ENCODE measurements around the gene TNNT1. TPM values are rescaled to one million over a fixed set of nuclear protein-coding genes. Genes with fewer than 3 reads are reported as not detected.

The TNNT1 gene
- total RNA-seq, 1 donor from 2014 or later: not detected

DNA sequence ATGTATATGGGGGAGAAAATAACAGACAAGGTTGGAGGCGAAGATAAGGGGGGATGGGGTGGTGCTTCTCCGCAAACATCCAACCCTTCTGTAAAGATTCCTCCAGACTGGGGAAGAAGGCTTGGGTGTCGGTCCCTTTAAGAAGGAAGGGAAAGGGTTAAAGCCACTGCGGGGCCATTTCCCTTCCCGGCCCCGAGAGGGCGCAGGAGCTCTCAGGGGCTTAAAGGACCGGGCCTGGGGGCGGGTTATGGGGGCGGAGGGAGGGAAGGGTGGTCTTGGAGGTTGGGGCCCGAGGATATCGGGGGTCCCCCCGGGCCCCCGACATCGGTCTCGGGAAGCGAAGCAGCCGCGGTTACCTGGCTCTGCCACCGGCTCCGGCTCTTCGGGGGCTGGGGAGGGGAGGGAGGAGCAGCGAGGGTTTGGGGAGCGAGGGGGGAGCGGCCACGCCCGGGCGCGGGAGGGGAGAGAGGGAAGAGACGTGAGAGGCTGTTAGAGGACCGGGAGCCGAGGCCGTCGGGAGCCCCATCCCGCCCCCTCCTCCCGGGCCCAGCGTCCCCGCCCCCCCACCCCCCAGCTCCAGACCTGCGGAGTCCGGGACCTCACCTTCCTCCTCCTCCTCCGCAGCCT lies 2.8 kb downstream of the TNNT1 start:
- intact Hi-C loops (cut with micrococcal nuclease): no loop called here

GRCh38 chr19:55145232-55145631 lies 3.8 kb downstream of the TNNT1 start:
- intact Hi-C loops (cut with micrococcal nuclease): no loop called here

DNA sequence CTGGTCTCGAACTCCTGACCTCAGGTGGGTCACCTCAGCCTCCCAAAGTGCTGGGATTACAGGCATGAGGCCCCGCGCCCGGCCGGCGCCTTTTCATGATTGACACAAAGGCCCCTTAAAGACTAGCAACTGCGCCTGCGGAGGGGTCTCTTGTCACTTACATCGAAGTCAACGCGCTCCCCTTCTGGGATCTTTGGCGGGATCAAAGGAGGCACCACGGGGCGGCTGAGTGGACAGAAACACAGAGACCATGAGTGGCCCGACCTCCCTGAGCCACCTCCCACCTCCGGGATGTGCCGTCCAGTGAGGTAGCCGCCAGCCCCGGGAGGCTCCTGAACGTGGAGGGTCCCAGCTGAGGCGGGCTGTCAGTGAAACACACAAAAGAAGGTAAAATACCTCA lies 7.3 kb downstream of the TNNT1 start:
- intact Hi-C loops (cut with micrococcal nuclease): loop anchor here (1.0 to 5.0 kb wide), 5 partner anchors 19 to 491 kb away; no protein-coding TSS in a partner anchor

- intact Hi-C loops (cut with micrococcal nuclease): no loop called here
Observed at GRCh38 chr19:55137915-55138314, 11.1 kb downstream of the TNNT1 start.

GRCh38 chr19:55136399-55137102 lies 12.5 kb downstream of the TNNT1 start:
- intact Hi-C loops (cut with micrococcal nuclease): no loop called here

- intact Hi-C loops (cut with micrococcal nuclease): no loop called here
Observed at GRCh38 chr19:55134736-55135135, 14.3 kb downstream of the TNNT1 start.

DNA sequence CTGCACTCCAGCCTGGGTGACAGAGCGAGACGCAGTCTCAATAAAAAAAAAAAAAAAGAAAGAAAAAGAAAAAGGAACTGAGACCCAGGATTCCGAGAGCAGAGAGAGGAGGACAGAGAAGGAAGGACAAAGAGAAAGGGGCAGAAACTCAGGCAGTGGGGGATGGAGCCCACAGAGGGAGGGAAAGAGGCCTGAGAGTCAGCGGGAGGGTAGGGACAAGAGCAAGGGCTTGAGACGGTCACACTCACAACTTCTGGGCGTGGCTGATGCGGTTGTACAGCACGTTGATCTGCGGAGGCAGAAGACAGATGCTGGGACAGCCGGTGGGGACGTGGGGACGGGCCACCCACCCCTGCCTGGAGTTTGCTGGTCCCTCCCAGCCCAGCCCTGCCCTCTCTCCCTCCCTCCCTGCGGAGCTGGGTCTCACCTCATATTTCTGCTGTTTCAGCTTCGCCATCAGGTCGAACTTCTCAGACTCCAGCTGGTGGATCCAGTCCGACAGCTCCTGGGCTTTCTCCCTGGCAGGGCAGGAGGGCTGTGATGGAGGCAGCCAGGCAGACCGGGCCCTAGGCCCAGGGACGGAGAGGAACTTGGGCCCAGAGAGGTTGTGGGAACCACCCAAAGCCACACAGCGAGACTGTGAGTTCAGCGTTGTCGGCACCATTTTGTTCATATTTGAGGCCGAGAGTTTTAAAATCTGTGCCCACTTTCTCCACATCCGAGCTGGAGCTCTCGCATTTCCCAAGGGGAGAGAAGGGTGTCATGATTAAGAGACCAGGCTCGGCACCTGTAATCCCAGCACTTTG lies 15.2 kb downstream of the TNNT1 start:
- intact Hi-C loops (cut with micrococcal nuclease): no loop called here

- intact Hi-C loops (cut with micrococcal nuclease): no loop called here
Observed at GRCh38 chr19:55132453-55133129, 16.4 kb downstream of the TNNT1 start.

DNA sequence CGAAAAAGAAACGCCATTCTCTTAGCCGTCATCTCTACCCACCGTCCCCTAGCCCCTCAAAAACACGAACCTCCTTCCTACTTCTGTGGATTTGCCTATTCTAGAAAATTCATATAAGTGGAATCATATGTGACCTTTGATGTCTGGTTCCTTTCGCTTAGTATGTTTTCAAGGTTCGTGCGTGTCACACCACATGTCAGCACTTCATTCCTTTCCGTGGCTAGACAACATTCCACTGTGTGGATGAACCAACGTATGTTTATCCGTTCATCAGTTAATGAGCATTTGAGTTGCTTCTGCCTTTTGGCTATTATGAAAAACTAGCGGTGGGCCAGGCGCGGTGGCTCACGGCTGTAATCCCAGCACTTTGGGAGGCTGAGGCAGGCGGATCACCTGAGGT lies 17.6 kb downstream of the TNNT1 start:
- intact Hi-C loops (cut with micrococcal nuclease): no loop called here

DNA sequence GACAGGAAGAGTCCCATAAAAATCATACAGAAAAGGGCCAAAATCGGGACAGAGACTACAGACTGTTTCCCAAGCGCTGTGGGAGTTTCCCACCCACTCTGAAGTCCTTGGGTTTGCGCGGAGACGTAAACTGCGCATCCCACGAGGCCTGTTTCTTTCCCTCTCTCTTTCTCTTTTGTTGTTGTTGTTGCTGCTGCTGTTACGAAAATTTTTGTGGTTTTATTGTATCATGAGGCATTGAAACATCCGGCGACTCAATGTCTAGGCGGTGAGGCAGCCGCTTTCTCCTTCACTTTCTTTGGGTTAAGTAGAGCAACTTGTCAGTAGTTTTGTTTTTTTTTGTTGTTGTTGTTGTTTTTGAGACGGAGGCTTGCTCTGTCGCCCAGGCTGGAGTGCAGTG lies 30.0 kb downstream of the TNNT1 start:
- intact Hi-C loops (cut with micrococcal nuclease): loop anchor here (5.0 kb wide), 3 partner anchors 237 to 1198 kb away; partner anchors contain the start of gene CNOT3

- intact Hi-C loops (cut with micrococcal nuclease): loop anchor here (5.0 kb wide), 3 partner anchors 236 to 1199 kb away; partner anchors contain the start of gene CNOT3
Observed at GRCh38 chr19:55118401-55118991, 30.5 kb downstream of the TNNT1 start.

DNA sequence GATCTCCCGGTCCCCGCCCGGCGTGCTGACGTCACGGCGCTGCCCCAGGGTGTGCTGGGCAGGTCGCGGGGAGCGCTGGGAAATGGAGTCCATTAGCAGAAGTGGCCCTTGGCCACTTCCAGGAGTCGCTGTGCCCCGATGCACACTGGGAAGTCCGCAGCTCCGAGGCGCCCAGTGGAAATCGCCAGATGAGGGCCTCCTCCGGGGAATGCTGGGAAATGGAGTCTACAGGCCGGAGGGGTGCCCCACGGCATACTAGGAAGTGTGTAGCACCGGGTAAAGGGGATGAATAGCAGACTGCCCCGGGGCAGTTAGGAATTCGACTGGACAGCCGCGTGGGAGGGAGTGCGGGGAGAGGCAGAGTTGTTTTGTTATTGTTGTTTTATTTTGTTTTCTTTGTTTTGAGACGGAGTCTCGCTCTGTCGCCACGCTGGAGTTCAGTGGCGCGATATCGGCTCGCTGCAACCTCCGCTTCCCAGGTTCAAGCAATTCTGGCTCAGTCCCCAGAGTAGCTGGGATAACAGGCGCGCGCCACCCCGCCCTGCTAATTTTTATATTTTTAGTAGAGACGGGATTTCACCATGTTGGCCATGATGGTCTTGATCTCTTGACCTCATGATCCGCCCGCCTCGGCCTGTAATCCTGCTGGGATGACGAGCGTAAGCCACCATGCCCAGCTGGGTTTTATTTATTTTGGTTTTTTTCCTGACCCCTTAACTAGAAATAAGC lies 31.2 kb downstream of the TNNT1 start:
- intact Hi-C loops (cut with micrococcal nuclease): loop anchor here (1.0 to 5.0 kb wide), 19 partner anchors 29 to 1199 kb away; partner anchors contain the start of genes CNOT3, DNAAF3, EPN1 and FIZ1

DNA sequence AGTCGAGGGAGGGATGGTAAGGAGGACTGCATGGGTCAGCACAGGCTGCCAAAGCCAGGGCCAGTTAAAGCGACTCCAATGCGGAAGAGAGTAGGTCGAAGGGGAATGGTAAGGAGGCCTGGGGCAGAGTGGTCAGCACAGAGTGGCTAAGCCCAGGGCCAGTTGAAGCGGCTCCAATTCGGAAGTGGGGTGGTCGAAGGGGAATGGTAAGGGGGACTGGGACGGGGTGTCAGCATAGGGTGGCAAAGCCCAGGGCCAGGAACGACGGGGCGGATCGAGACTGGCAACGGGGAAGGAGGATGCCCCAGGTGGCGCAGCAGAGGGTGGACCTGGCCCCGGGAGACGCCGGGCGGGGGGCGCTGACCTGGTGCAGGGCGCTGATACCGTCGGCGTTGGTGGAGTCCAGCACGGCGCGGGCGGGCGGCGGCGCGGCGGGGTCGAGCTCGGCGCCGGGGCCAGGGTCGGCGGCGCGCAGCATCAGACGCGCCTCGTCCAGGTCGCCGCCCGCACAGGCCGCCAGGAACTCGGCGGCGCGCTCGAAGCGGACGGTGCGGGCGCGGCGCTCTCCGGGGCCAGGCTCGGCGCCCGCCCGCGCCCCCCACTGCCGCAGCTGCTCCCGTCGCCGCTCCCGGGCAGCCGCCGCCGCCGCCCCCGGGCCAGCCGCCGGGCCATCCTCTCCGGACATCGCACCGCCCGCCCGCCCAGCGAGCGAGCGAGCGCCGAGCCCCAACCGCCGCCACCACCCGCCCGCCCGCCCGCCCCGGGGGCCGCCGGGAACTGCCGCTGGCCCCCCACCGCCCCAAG lies 31.9 kb downstream of the TNNT1 start, which contains the start of gene PPP1R12C:
Gene PPP1R12C, minus strand, starts transcription at position 779 of the 804 bp plus-strand sequence. Its CDS starts 94 bp downstream, at position 685.
- intact Hi-C loops (cut with micrococcal nuclease): loop anchor here (1.0 to 5.0 kb wide), 19 partner anchors 28 to 1200 kb away; partner anchors contain the start of genes CNOT3, DNAAF3, EPN1 and FIZ1

DNA sequence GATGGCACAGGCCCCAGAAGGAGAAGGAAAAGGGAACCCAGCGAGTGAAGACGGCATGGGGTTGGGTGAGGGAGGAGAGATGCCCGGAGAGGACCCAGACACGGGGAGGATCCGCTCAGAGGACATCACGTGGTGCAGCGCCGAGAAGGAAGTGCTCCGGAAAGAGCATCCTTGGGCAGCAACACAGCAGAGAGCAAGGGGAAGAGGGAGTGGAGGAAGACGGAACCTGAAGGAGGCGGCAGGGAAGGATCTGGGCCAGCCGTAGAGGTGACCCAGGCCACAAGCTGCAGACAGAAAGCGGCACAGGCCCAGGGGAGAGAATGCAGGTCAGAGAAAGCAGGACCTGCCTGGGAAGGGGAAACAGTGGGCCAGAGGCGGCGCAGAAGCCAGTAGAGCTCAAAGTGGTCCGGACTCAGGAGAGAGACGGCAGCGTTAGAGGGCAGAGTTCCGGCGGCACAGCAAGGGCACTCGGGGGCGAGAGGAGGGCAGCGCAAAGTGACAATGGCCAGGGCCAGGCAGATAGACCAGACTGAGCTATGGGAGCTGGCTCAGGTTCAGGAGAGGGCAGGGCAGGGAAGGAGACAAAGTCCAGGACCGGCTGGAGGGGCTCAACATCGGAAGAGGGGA lies 32.7 kb downstream of the TNNT1 start:
- intact Hi-C loops (cut with micrococcal nuclease): loop anchor here (2.0 to 5.0 kb wide), 5 partner anchors 28 to 1201 kb away; partner anchors contain the start of genes CNOT3 and NDUFA3

- intact Hi-C loops (cut with micrococcal nuclease): loop anchor here (2.0 to 5.0 kb wide), 5 partner anchors 27 to 1202 kb away; partner anchors contain the start of genes CNOT3 and NDUFA3
Observed at GRCh38 chr19:55115446-55116065, 33.5 kb downstream of the TNNT1 start.

DNA sequence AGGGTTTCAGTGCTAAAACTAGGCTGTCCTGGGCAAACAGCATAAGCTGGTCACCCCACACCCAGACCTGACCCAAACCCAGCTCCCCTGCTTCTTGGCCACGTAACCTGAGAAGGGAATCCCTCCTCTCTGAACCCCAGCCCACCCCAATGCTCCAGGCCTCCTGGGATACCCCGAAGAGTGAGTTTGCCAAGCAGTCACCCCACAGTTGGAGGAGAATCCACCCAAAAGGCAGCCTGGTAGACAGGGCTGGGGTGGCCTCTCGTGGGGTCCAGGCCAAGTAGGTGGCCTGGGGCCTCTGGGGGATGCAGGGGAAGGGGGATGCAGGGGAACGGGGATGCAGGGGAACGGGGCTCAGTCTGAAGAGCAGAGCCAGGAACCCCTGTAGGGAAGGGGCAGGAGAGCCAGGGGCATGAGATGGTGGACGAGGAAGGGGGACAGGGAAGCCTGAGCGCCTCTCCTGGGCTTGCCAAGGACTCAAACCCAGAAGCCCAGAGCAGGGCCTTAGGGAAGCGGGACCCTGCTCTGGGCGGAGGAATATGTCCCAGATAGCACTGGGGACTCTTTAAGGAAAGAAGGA lies 34.4 kb downstream of the TNNT1 start:
- intact Hi-C loops (cut with micrococcal nuclease): loop anchor here (5.0 kb wide), 3 partner anchors 232 to 1203 kb away; partner anchors contain the start of gene CNOT3

- intact Hi-C loops (cut with micrococcal nuclease): no loop called here
Observed at GRCh38 chr19:55113570-55114039, 35.4 kb downstream of the TNNT1 start.

Data from T-helper 1 cell treated with Interleukin-12 subunit alpha and Interleukin-12 subunit beta and Interleukin-4 antibody, amounts not matched to agents 30 ng/mL and 1 ng/mL, for 36 hours (primary cell).